ENCODE measurements around the gene CNOT4.
"Not testable (repeated sequence)": the region's sequence is repeated elsewhere in the genome, so short reads cannot be mapped to it uniquely, and the experiment has no call there.

DNA sequence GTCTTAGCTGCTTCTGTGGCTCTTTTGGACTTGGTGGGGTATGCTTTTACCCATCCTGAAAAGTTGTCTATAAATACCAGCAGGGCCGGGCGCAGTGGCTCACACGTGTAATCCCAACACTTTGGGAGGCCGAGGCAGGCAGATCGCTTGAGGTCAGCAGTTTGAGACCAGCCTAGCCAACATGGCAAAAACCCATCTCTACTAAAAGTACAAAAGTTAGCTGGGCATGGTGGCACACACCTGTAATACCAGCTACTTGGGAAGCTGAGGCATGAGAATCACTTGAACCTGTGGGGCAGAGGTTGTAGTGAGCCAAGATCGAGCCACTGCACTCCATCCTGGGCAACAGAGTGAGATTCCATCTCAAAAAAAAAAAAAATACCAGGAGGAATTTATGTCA is 188.9 kb downstream of the CNOT4 start:
- not testable (repeated sequence) for TF ChIP-seq CTCF (IDR thresholded peaks at IDR 0.05 in 8 of 11, conservative IDR thresholded peaks at IDR 0.05 in 3 of 11); POLR2AphosphoS5 (IDR thresholded peaks at IDR 0.05); POLR2A (IDR thresholded peaks at IDR 0.05)

Data from spleen (tissue), 7 donors.